Measurements from ENCODE around the gene REC114. TPM values are rescaled to one million over a fixed set of nuclear protein-coding genes. Genes with fewer than 3 reads are reported as not detected.

Gene REC114
- total and polyA plus RNA-seq, 9 of the 15 experiments (the other 6 are each of a cell fraction or from before 2014, with no cell fraction given) = 0.07 to 0.24 TPM; not detected in 7

DNA sequence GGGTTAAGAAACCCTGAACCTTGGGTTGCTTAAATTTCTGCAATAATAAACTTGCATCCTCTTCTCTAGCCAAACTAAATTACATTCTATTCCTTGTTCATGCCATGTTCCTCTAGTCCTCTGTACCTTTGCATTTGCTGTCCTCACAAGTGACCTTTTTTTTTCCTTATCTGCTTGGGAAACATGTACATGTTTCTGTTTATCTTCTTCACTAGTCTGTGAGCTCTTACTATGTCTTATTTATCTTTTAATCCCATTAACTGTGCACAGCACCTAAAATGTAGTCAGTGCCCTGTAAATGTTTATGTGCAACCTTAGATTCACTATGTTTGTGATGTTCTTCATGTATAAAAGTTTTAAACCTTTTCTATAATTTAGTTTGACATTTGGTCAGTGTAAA, 61.9 kb downstream of the REC114 start (continued):
- TF ChIP-seq, protein P1, sequence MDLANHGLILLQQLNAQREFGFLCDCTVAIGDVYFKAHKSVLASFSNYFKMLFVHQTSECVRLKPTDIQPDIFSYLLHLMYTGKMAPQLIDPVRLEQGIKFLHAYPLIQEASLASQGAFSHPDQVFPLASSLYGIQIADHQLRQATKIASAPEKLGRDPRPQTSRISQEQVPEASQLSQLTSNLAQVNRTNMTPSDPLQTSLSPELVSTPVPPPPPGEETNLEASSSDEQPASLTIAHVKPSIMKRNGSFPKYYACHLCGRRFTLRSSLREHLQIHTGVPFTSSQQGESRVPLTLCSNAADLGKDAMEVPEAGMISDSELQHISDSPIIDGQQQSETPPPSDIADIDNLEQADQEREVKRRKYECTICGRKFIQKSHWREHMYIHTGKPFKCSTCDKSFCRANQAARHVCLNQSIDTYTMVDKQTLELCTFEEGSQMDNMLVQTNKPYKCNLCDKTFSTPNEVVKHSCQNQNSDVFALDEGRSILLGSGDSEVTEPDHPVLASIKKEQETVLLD (IDR thresholded peaks at IDR 0.05) = no peak
- TF ChIP-seq CHD1 (IDR thresholded peaks at IDR 0.05; ENCODE audit: low read length) (no peak), NCOA2 (IDR thresholded peaks at IDR 0.05; ENCODE audit: partially characterized antibody in 2 of 2) (peak in 1 of 2 experiments; percentile 46), ILF3 (IDR thresholded peaks at IDR 0.05; ENCODE audit: borderline replicate concordance) (no peak), DDX20 (tag; IDR thresholded peaks at IDR 0.05; ENCODE audit: low read depth) (no peak), YBX1 (IDR thresholded peaks at IDR 0.05) (no peak), CEBPB (tag; IDR thresholded peaks at IDR 0.05) (0 out of 2 replicates have a peak, but pooled peaks have one; percentile 14), SMARCC2 (IDR thresholded peaks at IDR 0.05; ENCODE audit: low read depth) (peak; percentile 84; the same call in 1 of the 2 replicates), ZNF347 (CRISPR knock-in tag; IDR thresholded peaks at IDR 0.05; ENCODE audit: low read depth) (no peak), NCOA6 (IDR thresholded peaks at IDR 0.05) (no peak), GABPA (tag; conservative IDR thresholded peaks at IDR 0.05; ENCODE audit: low read depth) (no peak), HMG20A (CRISPR knock-in tag; conservative IDR thresholded peaks at IDR 0.05) (no peak), HNRNPUL1 (IDR thresholded peaks at IDR 0.05; ENCODE audit: low read length) (no peak), POU5F1 (IDR thresholded peaks at IDR 0.05; ENCODE audit: borderline replicate concordance, low read depth, low read length, partially characterized antibody) (no peak), ZFX (CRISPR knock-in tag; IDR thresholded peaks at IDR 0.05) (no peak), PHF20 (IDR thresholded peaks at IDR 0.05; ENCODE audit: partially characterized antibody) (no peak), FOXJ3 (CRISPR knock-in tag; IDR thresholded peaks at IDR 0.05) (no peak), XRCC5 (IDR thresholded peaks at IDR 0.05; ENCODE audit: low read depth, low read length) (no peak), ZNF766 (CRISPR knock-in tag; conservative IDR thresholded peaks at IDR 0.05) (no peak), ZBTB17 (CRISPR knock-in tag; IDR thresholded peaks at IDR 0.05) (no peak)
- TF ChIP-seq, protein P2, sequence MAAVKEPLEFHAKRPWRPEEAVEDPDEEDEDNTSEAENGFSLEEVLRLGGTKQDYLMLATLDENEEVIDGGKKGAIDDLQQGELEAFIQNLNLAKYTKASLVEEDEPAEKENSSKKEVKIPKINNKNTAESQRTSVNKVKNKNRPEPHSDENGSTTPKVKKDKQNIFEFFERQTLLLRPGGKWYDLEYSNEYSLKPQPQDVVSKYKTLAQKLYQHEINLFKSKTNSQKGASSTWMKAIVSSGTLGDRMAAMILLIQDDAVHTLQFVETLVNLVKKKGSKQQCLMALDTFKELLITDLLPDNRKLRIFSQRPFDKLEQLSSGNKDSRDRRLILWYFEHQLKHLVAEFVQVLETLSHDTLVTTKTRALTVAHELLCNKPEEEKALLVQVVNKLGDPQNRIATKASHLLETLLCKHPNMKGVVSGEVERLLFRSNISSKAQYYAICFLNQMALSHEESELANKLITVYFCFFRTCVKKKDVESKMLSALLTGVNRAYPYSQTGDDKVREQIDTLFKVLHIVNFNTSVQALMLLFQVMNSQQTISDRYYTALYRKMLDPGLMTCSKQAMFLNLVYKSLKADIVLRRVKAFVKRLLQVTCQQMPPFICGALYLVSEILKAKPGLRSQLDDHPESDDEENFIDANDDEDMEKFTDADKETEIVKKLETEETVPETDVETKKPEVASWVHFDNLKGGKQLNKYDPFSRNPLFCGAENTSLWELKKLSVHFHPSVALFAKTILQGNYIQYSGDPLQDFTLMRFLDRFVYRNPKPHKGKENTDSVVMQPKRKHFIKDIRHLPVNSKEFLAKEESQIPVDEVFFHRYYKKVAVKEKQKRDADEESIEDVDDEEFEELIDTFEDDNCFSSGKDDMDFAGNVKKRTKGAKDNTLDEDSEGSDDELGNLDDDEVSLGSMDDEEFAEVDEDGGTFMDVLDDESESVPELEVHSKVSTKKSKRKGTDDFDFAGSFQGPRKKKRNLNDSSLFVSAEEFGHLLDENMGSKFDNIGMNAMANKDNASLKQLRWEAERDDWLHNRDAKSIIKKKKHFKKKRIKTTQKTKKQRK (IDR thresholded peaks at IDR 0.05; ENCODE audit: borderline replicate concordance, low read depth, low read length) = no peak
- TF ChIP-seq, protein P3, sequence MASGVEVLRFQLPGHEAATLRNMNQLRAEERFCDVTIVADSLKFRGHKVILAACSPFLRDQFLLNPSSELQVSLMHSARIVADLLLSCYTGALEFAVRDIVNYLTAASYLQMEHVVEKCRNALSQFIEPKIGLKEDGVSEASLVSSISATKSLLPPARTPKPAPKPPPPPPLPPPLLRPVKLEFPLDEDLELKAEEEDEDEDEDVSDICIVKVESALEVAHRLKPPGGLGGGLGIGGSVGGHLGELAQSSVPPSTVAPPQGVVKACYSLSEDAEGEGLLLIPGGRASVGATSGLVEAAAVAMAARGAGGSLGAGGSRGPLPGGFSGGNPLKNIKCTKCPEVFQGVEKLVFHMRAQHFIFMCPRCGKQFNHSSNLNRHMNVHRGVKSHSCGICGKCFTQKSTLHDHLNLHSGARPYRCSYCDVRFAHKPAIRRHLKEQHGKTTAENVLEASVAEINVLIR (CRISPR knock-in tag; IDR thresholded peaks at IDR 0.05) = no peak
- TF ChIP-seq, protein P4, sequence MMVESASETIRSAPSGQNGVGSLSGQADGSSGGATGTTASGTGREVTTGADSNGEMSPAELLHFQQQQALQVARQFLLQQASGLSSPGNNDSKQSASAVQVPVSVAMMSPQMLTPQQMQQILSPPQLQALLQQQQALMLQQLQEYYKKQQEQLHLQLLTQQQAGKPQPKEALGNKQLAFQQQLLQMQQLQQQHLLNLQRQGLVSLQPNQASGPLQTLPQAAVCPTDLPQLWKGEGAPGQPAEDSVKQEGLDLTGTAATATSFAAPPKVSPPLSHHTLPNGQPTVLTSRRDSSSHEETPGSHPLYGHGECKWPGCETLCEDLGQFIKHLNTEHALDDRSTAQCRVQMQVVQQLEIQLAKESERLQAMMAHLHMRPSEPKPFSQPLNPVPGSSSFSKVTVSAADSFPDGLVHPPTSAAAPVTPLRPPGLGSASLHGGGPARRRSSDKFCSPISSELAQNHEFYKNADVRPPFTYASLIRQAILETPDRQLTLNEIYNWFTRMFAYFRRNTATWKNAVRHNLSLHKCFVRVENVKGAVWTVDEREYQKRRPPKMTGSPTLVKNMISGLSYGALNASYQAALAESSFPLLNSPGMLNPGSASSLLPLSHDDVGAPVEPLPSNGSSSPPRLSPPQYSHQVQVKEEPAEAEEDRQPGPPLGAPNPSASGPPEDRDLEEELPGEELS (CRISPR knock-in tag; IDR thresholded peaks at IDR 0.05; ENCODE audit: borderline replicate concordance) = no peak

Measured in K562 (cell line).